Astrocyte of the hippocampus (primary cell): ENCODE measurements around the gene USP31.
"Not testable (repeated sequence)": the region's sequence is repeated elsewhere in the genome, so short reads cannot be mapped to it uniquely, and the experiment has no call there.

Experiments used
- DNase-seq: peaks from one replicate; pipeline ENCODE4 v3.0.0; 2011; ENCODE audit warnings: low read depth, low spot score

USP31 gene

GRCh38 chr16:23156946-23157460 lies 7.8 kb upstream of the USP31 start:
- no peak for DNase-seq

GRCh38 chr16:23156110-23156509 lies 6.9 kb upstream of the USP31 start:
- DNase-seq = no peak

GRCh38 chr16:23155445-23156049 lies 6.3 kb upstream of the USP31 start:
- no peak for DNase-seq

- no peak for DNase-seq
Observed at GRCh38 chr16:23152386-23153178, 3.3 kb upstream of the USP31 start.

- DNase-seq = no peak
Observed at GRCh38 chr16:23149993-23150364, 727 bp upstream of the USP31 start.

- DNase-seq = peak; percentile 75
Observed at GRCh38 chr16:23148513-23149266, 562 bp downstream of the USP31 start.

- DNase-seq = no peak
Observed at GRCh38 chr16:23148166-23148512, 1.1 kb downstream of the USP31 start.

GRCh38 chr16:23147666-23148065 lies 1.6 kb downstream of the USP31 start:
- no peak for DNase-seq

- no peak for DNase-seq
Observed at GRCh38 chr16:23146877-23147601, 2.2 kb downstream of the USP31 start.

- DNase-seq = peak; percentile 78
Observed at GRCh38 chr16:23145608-23146007, 3.6 kb downstream of the USP31 start.

GRCh38 chr16:23145186-23145585 lies 4.1 kb downstream of the USP31 start:
- DNase-seq = peak; percentile 44

GRCh38 chr16:23144393-23144792 lies 4.9 kb downstream of the USP31 start:
- not testable (repeated sequence) for DNase-seq

GRCh38 chr16:23143391-23143790 lies 5.9 kb downstream of the USP31 start:
- no peak for DNase-seq

GRCh38 chr16:23141959-23142740 lies 7.1 kb downstream of the USP31 start:
- DNase-seq = no peak

- DNase-seq = no peak
Observed at GRCh38 chr16:23141500-23141899, 7.8 kb downstream of the USP31 start.

GRCh38 chr16:23141033-23141432 lies 8.2 kb downstream of the USP31 start:
- no peak for DNase-seq

GRCh38 chr16:23140107-23140506 lies 9.1 kb downstream of the USP31 start:
- DNase-seq = no peak

GRCh38 chr16:23137818-23138217 lies 11.4 kb downstream of the USP31 start:
- DNase-seq = no peak

GRCh38 chr16:23137256-23137655 lies 12.0 kb downstream of the USP31 start:
- DNase-seq = no peak

- no peak for DNase-seq
Observed at GRCh38 chr16:23134274-23134673, 15.0 kb downstream of the USP31 start.
